ENCODE measurements around the gene DOK6.

DOK6 gene

DNA sequence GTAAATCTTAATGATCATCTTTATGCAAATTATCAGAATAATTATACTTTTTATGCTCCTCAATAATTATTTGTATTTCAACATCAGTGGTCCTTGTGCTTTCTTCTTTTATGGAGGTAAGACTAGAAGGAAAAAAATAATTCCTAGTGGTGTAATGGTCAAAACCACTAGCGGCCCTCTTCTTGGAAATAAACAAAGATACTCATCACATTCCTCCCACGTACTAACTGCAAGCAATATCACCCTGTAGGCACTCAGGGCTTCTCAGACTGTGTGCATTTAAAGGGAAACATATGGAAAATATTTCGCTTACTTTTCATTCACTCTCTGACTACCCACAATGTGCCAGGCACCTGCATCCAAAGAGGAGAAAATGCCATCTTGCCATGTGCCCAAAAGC, 263.7 kb downstream of the DOK6 start:
- TF ChIP-seq CTCF (IDR thresholded peaks at IDR 0.05), result no peak

GRCh38 chr18:69674292-69674877, 273.7 kb downstream of the DOK6 start:
- TF ChIP-seq CTCF (IDR thresholded peaks at IDR 0.05), result no peak

- TF ChIP-seq CTCF (IDR thresholded peaks at IDR 0.05), result no peak
Measured at GRCh38 chr18:69674966-69675365, 274.3 kb downstream of the DOK6 start.

- no peak for TF ChIP-seq CTCF (IDR thresholded peaks at IDR 0.05)
Measured at GRCh38 chr18:69677595-69677994, 276.9 kb downstream of the DOK6 start.

DNA sequence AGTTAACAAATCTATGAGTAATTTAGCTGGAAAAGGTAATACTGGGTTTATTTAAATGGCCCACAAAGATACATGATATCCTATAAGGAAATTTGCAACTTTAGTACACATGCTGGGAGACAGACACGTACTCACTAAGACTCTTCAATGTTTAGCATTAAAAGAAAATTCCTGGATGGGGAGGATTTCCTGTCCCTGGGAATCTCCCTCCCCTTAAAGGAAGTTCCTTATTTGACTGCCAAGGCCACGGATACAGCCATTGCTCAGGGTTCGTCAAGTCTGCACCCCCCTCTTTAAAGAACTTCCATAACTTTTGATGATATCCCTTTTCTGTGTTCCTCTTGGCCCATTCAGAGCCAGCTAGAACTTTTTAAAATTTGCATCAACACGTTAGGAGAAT, 279.4 kb downstream of the DOK6 start:
- TF ChIP-seq CTCF (IDR thresholded peaks at IDR 0.05), result no peak

GRCh38 chr18:69683176-69683575, 282.5 kb downstream of the DOK6 start:
- no peak for TF ChIP-seq CTCF (IDR thresholded peaks at IDR 0.05)

DNA sequence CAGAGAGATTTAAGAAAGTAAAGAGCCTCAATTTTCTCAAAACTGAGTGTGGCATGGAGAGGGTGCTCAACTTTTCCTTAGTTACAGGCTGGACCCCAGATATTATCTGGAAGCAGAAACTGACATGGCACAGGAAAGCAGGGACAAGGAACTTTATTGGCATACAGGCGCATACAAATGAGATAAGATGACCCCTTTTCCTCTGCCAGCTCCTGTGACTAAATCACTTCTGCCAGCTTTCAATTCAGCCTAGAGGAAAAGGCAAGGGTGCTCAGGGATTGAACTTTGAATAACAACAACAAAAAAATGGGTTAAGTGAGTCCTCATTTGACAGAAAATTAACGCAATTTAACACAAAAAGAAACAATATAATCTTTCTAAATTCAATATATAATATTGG, 284.1 kb downstream of the DOK6 start:
- TF ChIP-seq CTCF (IDR thresholded peaks at IDR 0.05), result no peak

- TF ChIP-seq CTCF (IDR thresholded peaks at IDR 0.05), result no peak
Measured at GRCh38 chr18:69686861-69687260, 286.2 kb downstream of the DOK6 start.

Data from LNCAP (cell line).